Measurements from ENCODE around the gene SLC24A3. TPM values are rescaled to one million over a fixed set of nuclear protein-coding genes. Genes with fewer than 3 reads are reported as not detected.
A peak's percentile ranks its signal among the peaks of the same experiment; 100 is the strongest.

The SLC24A3 gene
- not detected for total RNA-seq

DNA sequence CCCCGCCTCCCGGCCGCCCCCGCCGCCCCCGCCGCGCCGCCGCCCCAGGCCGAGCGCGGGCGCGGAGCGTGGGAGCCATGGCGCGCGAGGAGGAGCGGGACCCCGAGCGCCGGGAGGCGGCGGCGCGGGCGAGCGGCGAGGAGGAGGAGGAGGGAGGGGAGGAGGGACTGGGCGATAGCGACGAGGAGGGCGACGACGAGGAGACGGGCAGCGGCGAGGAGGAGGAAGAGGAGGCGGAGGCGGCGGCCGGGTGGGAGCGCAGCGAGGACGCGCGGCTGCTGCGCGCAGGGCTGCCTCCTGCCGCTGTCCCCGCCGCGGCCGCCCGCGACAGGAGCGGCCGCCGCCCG lies at the start of gene SLC24A3:
SLC24A3 (plus strand) TSS at position 174 of the 347 bp plus-strand sequence.
- no peak for DNase-seq
- H3K4me3 Mint-ChIP-seq: no peak within 1 kb of the TSS
- H3K4me1 Mint-ChIP-seq: no peaks in the 10 kb centered on the region
- ChIA-PET CTCF (no interaction called here), POLR2A (no interaction called here)
- peaks cover 42% of the 10 kb centered on the region for H3K27me3 Mint-ChIP-seq
- no peak within 1 kb of the TSS for H3K27ac Mint-ChIP-seq
- H3K9me3 Mint-ChIP-seq: no peaks in the 10 kb centered on the region
- no peaks in the 10 kb centered on the region for H3K36me3 Mint-ChIP-seq (ENCODE audit: low read depth)

GRCh38 chr20:19170148-19170547 lies 42.3 kb upstream of the SLC24A3 start:
- Mint-ChIP-seq H3K4me1 (no peaks in the 10 kb centered on the region), H3K27me3 (peaks cover 2% of the 10 kb centered on the region), H3K9me3 (peaks cover 7% of the 10 kb centered on the region), H3K36me3 (ENCODE audit: low read depth) (no peaks in the 10 kb centered on the region), H3K4me3 (no peak overlapping the region), H3K27ac (no peak overlapping the region)
- ChIA-PET POLR2A (no interaction called here), CTCF (no interaction called here)
- no peak for DNase-seq

DNA sequence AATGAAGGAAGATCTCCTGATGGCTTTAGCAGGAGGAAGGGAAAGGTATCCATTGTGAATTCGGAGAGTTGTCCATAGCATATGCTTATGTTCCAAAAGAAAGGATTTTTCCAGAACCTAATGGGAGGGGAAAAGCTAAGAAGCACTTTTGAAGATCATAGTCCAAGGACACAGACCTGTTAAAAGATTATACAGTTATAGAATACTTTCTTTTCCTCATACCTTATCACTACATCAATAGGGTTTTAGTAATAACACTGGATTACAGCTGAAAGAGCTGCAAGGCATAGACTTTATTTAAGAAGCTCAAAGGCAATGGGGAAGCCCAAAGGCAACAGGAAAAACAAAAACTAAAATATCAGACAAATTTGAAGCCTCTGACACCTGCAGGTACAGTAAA lies 39.8 kb upstream of the SLC24A3 start:
- ChIA-PET POLR2A (no interaction called here), CTCF (no interaction called here)
- no peak for DNase-seq
- Mint-ChIP-seq H3K4me1 (no peaks in the 10 kb centered on the region), H3K36me3 (ENCODE audit: low read depth) (no peaks in the 10 kb centered on the region), H3K27ac (no peak overlapping the region), H3K4me3 (no peak overlapping the region), H3K9me3 (peaks cover 2% of the 10 kb centered on the region), H3K27me3 (peaks cover 2% of the 10 kb centered on the region)

DNA sequence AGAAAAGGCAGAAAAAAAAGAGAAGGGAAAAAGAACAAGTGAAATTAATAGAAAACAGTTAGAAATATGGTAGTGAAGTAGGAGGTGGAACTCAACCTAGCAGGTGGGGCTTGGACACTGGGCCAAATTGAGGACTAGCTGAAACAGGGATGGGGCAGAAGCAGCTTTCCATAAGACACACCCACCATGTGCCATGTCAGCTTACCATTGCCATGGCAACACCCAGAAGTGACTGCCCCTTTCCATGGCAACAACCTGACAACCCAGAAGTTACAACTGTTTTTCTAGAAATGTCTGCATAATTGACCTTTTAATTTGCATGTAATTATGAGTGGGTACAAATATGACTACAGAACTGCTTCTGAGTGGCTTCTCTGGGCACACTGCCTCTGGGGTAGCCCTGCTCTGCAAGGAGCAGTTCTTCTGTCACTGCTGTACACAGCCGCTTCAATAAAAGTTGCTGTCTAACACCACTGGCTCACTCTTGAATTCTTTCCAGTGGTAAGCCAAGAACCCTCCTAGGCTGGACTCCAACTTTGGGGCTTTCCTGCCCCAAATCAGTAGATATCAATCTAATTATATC lies 35.9 kb upstream of the SLC24A3 start:
- Mint-ChIP-seq H3K4me3 (no peak overlapping the region), H3K9me3 (no peaks in the 10 kb centered on the region), H3K27ac (no peak overlapping the region), H3K4me1 (no peaks in the 10 kb centered on the region), H3K27me3 (peaks cover 4% of the 10 kb centered on the region), H3K36me3 (ENCODE audit: low read depth) (no peaks in the 10 kb centered on the region)
- no peak for DNase-seq
- POLR2A ChIA-PET: no interaction called here
- CTCF ChIA-PET: no interaction called here

- no peak for DNase-seq
- H3K4me1 Mint-ChIP-seq: no peaks in the 10 kb centered on the region
- no peak overlapping the region for H3K27ac Mint-ChIP-seq
- ChIA-PET CTCF (no interaction called here), POLR2A (no interaction called here)
- no peaks in the 10 kb centered on the region for H3K9me3 Mint-ChIP-seq
- H3K4me3 Mint-ChIP-seq: no peak overlapping the region
- no peaks in the 10 kb centered on the region for H3K36me3 Mint-ChIP-seq (ENCODE audit: low read depth)
- peaks cover 2% of the 10 kb centered on the region for H3K27me3 Mint-ChIP-seq
Observed at GRCh38 chr20:19181552-19181951, 30.9 kb upstream of the SLC24A3 start.

DNA sequence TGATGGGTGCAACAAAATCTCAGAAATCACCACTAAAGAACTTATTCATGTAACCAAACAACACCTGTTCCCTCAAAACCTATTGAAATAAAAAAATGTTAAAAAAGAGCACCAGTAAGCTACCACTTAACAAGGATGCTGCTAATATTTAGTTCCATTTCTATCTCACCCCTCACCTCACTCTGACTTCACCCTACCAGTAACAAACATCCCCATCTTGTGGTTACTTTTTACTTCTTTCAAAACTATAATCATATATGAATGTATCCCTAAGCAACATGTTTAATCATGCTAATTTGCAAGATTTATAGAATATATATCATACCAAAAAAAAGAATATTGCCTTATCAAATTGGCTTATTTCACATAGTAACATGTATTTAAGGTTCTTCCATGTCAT lies 27.4 kb upstream of the SLC24A3 start:
- H3K36me3 Mint-ChIP-seq (ENCODE audit: low read depth): no peaks in the 10 kb centered on the region
- POLR2A ChIA-PET: no interaction called here

GRCh38 chr20:19193349-19193748 lies 19.1 kb upstream of the SLC24A3 start:
- CTCF ChIA-PET: no interaction called here
- POLR2A ChIA-PET: no interaction called here
- Mint-ChIP-seq H3K27ac (no peak overlapping the region), H3K4me1 (no peaks in the 10 kb centered on the region), H3K9me3 (no peaks in the 10 kb centered on the region), H3K4me3 (no peak overlapping the region), H3K27me3 (peaks cover 5% of the 10 kb centered on the region), H3K36me3 (ENCODE audit: low read depth) (no peaks in the 10 kb centered on the region)
- DNase-seq: no peak

More for the DNA sequence above, 27.4 kb upstream of the SLC24A3 start:
- no peak for DNase-seq
- Mint-ChIP-seq H3K4me3 (no peak overlapping the region), H3K27ac (no peak overlapping the region), H3K4me1 (no peaks in the 10 kb centered on the region), H3K9me3 (no peaks in the 10 kb centered on the region), H3K27me3 (peaks cover 2% of the 10 kb centered on the region)
- CTCF ChIA-PET: no interaction called here

GRCh38 chr20:19205981-19206396 lies 6.5 kb upstream of the SLC24A3 start:
- H3K27ac Mint-ChIP-seq: no peak overlapping the region
- H3K4me1 Mint-ChIP-seq: no peaks in the 10 kb centered on the region
- DNase-seq: peak; percentile 63
- H3K27me3 Mint-ChIP-seq: peaks cover 12% of the 10 kb centered on the region
- no peaks in the 10 kb centered on the region for H3K36me3 Mint-ChIP-seq (ENCODE audit: low read depth)
- ChIA-PET POLR2A (no interaction called here), CTCF (interaction anchor here (0.9 kb wide), 1 partner anchor 13 kb away, joined by 3 read pairs; no protein-coding TSS in a partner anchor)
- H3K9me3 Mint-ChIP-seq: no peaks in the 10 kb centered on the region
- H3K4me3 Mint-ChIP-seq: no peak overlapping the region

DNA sequence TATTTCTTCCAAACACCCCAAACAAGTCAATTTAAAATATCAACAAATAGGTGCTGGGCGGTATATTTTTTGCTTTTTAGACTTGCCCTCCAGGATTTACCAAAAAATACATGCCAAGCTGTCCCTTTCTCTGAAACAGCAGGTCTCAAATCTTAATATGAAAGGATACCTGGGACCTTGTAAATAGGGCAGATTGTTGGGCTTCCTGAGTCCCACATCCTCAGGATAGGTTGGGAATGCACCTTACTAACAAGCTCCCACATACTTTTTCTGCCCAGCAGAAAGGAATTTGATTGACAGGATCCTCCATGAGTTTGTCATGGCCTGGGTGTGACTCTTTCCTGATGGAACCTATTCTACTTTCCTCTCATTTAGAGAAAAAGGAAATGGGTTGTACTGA lies 4.9 kb upstream of the SLC24A3 start:
- POLR2A ChIA-PET: no interaction called here
- Mint-ChIP-seq H3K27ac (no peak overlapping the region), H3K9me3 (no peaks in the 10 kb centered on the region), H3K4me3 (no peak overlapping the region), H3K27me3 (peaks cover 18% of the 10 kb centered on the region), H3K36me3 (ENCODE audit: low read depth) (no peaks in the 10 kb centered on the region), H3K4me1 (no peaks in the 10 kb centered on the region)
- no peak for DNase-seq
- CTCF ChIA-PET: no interaction called here

DNA sequence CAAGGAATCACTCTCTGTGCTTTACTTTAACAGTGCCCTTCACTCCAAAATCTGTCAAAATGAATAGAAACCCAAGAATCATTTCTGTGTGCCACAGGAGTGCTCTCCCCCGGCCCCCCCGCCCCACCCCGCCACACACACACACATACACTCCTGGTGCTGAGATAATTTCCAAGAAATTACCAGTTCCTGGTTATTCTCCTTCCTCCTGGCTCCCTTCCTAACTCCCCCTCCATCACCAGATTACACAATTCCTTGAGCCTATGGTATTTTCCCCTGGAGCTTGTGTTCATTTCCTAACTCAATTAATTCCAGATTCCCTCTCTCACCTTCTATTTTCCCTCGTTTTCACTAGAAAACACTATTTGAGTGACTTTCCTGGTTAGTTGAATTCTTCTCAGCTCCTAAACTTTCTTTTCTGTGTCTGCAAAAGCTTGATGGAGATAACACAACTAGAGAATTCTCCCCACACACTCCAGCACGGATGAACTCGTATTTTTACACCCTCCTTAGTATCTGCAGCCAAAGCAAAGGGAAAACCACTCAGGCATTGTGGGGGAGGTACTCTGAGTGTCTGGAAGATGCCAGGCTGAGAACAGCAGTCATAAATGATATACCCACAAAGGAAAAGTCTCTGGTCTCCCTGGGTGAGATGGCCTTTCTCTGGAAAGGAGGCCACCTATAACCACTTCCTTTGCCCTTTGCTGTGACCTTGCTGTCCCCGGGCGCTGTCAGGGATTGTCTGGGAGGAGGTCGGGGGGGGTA lies 1.9 kb upstream of the SLC24A3 start:
- Mint-ChIP-seq H3K9me3 (no peaks in the 10 kb centered on the region), H3K4me1 (no peaks in the 10 kb centered on the region), H3K27ac (no peak overlapping the region), H3K27me3 (peaks cover 42% of the 10 kb centered on the region), H3K4me3 (no peak overlapping the region), H3K36me3 (ENCODE audit: low read depth) (no peaks in the 10 kb centered on the region)
- no peak for DNase-seq
- POLR2A ChIA-PET: interaction anchor here (0.7 kb wide), 1 partner anchor 805 kb away, joined by 3 read pairs; no protein-coding TSS in a partner anchor
- CTCF ChIA-PET: no interaction called here

DNA sequence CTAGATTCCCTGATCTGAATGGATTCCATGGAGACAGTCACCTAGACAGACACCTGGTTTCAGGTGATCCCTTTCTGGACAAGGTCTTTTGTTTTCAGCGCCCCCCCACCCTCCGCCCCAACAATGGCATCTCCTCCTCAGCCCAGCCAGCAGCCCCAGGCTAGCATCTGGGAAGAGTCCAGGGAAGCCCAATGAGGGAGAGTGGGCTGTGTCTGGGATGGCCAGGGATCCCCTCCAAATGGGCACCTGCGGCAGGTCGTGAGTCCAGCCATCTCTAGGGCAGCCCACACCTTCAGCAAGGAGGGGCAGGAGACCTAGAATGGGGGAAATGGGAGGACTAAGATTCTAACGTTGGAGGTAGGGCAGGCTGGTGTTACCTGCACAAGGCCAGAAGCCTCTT lies 1.2 kb upstream of the SLC24A3 start:
- CTCF ChIA-PET: no interaction called here
- Mint-ChIP-seq H3K36me3 (ENCODE audit: low read depth) (no peaks in the 10 kb centered on the region), H3K9me3 (no peaks in the 10 kb centered on the region), H3K4me1 (no peaks in the 10 kb centered on the region), H3K4me3 (no peak overlapping the region), H3K27me3 (peaks cover 42% of the 10 kb centered on the region), H3K27ac (no peak overlapping the region)
- POLR2A ChIA-PET: no interaction called here
- no peak for DNase-seq

DNA sequence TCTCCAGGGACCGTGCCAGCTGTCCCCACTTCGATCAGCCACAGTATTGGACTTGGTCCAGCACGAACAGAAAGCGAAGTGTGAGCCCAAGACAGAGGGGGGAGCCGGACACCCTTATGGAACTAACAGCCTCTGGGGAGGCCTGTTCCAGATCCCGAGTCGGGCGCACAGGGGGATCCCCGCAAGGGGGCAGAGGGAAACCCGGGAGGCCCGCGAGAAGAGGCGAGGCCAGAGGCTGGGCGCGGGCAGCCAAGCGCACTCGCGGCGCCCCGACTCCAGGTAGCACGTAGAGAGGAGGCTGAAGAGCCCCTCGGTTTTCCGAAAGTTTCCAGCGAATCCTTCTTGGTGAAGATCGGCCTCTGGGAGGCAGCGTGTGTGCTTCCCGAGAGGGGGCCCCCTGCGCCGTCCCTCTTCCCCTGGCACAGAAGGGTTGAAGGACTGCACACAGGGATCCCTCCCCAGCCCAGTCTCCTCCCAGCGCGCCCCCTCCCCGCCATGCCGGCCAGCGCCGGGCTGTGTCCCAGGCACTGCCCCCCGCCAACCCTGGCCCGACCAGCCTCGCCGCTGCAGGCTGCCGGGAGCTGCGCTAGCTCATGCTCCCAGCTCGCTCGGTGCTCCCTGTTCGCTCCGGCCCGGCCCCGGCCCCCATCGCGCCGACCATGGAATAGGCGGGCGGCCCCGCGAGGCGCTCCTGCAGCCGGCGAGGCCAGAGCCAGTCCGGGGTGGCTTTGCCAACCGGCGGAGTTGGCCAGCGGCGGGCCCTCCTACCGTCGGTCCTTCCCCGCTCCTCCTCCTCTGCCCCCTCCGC lies 577 bp upstream of the SLC24A3 start:
- ChIA-PET POLR2A (no interaction called here), CTCF (no interaction called here)
- Mint-ChIP-seq H3K27me3 (peaks cover 42% of the 10 kb centered on the region), H3K36me3 (ENCODE audit: low read depth) (no peaks in the 10 kb centered on the region), H3K27ac (no peak overlapping the region), H3K4me3 (no peak overlapping the region), H3K4me1 (no peaks in the 10 kb centered on the region), H3K9me3 (no peaks in the 10 kb centered on the region)
- DNase-seq: no peak

GRCh38 chr20:19212821-19213502 lies 520 bp downstream of the SLC24A3 start:
- CTCF ChIA-PET: no interaction called here

More at GRCh38 chr20:19212821-19213502, 520 bp downstream of the SLC24A3 start:
- DNase-seq: no peak
- Mint-ChIP-seq H3K4me1 (no peaks in the 10 kb centered on the region), H3K9me3 (no peaks in the 10 kb centered on the region), H3K27me3 (peaks cover 42% of the 10 kb centered on the region), H3K36me3 (ENCODE audit: low read depth) (no peaks in the 10 kb centered on the region), H3K27ac (no peak overlapping the region), H3K4me3 (no peak overlapping the region)
- POLR2A ChIA-PET: no interaction called here

All from activated CD4-positive, alpha-beta T cell treated with anti-CD3 and anti-CD28 coated beads, Interleukin-2, amount 10 ng/mL, durations not matched to agents 7 days and 5 days (primary cell).